GM18909 (cell line): ENCODE results near the gene SIRPA.

ENCODE experiments used
- ATAC-seq: cut with Tn5 transposase; IDR thresholded peaks from one replicate; pipeline ENCODE4 v1.9.1; 2021; ENCODE audit warnings: mild to moderate bottlenecking; ENCODE audit not compliant: unreplicated experiment, poor library complexity

SIRPA gene

DNA sequence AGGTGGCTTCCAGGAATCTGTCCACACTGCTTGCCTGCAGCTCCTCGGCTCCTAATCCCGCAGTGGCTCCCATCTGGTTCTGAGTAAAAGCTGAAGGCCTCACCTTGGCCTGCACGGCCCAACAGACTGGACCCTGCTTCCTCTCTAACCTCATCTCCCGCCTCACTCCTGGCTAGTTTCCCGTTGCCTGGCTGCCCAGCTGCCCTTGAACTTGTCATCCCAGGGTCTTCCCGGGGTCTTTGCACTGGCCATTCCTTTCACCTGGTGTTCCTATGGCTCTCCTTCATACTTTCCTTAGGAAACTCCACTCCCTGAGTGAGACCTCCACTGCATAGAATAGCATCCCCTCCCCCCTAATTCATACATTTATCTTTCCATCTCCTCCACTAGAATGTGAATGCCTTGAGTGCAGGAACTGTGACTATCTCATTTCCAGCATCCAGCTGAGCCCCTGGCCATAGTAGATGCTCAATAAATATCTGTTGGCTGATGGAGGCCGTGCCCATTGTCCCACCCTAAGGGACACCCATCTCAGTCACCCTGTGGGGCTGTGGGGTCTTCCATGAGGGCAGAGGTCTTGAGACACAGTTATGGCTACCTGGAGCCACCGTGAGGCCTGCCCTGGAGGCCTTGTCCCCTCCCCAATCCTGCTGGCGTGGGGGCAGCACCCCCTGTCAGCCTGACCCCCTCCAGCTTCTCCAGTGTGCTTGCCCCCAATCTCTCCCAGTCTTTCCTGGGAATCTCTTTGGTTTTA, 9.1 kb upstream of the SIRPA start:
- no peak for ATAC-seq

GRCh38 chr20:1887321-1887720, 7.9 kb upstream of the SIRPA start:
- ATAC-seq: no peak

DNA sequence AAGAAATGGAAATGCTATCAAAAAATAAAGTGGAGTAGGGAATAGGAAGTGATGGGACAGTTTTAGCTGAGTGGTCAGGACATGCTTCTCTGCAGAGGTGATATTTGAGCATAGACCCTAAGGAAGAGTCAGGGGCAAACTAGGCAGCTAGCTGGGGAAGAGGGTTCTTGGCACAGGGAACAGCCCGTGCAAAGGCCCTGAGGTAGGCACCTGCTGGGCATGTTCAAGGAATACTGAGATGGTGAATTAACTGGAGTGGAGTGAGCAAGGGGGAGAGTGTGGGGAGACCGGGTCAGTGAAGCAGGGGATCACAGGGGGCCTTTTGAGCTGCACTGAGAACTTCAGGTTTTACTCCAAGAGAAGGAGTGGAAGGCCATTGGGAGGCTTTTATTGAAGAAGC, 7.5 kb upstream of the SIRPA start:
- ATAC-seq: no peak

DNA sequence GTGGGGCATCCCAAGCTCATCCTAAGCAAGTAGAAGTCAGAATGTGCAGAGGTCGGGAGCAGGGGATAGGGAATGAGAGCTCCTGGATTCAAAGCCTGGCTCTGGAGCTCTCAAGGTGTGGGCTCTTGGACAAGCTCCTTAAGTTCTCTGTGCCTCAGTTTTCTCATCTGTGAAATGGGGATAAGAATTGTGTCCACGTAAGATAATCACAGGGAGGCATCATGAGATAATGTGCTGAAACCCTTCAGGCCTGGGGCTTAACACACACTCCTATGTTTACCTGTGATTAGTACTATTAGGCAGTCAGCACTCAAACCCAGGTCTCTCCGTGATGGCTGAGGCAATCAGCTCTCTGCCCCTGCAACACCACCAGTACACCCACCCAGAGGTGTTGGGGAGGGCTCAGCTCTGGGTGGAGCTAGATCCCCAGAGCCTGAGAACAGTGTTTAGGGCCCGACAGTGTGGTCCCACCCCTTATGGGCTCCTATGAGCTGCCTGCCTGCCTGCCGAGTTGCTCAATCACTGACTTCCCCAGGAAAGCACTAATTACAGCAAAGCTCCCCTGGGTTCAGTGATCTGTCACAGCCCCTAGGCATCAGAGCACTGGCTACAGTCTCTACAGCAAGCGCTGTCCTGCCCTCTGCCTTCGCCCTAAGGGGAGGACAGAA, 6.3 kb upstream of the SIRPA start:
- ATAC-seq: no peak

DNA sequence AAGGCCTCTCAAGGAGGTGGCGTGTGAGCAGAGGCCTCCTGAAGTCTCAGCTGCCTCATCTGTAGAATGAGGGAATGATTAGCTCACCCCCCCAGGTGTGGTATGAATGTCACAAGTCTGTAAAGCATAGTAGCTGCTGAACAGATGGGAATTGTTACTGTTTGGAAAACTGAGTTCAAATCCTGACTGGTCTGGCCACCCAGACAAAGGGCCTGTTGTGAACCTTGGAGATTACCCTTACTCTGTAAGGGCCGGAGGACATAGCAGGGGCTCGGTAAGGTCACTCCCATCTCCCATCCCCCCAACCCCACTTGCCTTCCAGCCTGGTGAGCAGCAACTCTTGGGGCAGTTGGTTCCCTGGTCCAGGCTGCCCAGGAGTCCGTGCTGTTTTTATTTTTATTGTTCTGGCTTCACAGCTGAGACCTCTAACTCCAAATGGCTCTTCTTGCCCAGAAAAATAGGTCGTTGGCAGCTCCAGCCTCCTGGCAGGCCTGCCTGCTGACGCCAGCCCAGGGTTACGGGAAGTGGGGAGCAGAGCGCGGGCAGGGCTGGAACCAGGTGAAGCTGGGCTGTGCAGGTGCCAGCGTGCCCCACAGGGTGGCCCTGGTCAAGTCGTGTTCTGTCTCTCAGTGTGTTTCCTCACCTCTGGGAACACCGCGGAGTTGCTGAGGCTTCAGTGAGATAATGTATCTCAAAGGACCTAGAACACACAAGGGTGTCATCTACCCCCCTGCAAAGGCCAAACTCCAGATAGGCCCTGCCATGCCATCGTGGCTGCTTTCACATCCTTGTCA, 4.5 kb upstream of the SIRPA start:
- no peak for ATAC-seq

GRCh38 chr20:1891263-1892118, 3.7 kb upstream of the SIRPA start:
- ATAC-seq: no peak

DNA sequence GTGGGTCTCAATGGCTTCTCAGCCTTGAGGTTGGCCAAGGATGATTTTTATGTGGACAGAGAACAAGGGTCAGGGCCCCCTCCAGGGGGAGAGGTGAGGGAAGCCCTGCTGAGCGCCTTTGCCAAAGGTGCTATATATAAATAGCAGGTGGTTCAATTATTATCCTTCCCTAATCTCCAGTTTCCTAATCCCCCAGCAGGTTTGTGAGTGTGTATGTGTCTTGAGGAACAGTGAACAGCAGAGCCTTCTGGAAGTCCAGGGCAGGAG, 3.2 kb upstream of the SIRPA start:
- ATAC-seq: no peak

DNA sequence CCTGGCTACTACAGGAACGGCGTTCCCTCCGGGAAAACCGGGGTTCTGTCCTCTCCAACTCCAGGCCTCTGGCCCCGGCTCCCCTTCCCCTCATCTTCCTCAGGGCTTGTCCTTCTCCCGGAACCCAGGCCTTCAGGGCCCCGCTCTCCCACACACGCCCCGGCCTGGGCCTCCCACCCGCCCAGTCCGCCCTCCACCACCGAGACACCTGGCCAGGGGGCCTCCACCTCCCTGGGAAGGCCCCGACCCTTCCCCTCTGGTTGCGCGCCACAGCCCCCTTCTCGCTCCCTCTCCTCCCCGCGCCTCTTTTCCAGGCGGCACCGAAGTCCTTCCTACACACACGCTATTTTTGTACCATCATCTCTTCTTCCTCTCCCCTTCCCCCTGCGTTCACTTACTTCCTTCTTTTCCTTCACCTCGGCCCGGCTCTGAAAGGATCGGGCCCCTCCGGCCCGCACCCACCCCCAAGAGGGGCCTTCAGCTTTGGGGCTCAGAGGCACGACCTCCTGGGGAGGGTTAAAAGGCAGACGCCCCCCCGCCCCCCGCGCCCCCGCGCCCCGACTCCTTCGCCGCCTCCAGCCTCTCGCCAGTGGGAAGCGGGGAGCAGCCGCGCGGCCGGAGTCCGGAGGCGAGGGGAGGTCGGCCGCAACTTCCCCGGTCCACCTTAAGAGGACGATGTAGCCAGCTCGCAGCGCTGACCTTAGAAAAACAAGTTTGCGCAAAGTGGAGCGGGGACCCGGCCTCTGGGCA, 1.3 kb upstream of the SIRPA start:
- ATAC-seq: no peak

- no peak for ATAC-seq
These were observed 696 bp upstream of the SIRPA start for GRCh38 chr20:1894471-1894950.

DNA sequence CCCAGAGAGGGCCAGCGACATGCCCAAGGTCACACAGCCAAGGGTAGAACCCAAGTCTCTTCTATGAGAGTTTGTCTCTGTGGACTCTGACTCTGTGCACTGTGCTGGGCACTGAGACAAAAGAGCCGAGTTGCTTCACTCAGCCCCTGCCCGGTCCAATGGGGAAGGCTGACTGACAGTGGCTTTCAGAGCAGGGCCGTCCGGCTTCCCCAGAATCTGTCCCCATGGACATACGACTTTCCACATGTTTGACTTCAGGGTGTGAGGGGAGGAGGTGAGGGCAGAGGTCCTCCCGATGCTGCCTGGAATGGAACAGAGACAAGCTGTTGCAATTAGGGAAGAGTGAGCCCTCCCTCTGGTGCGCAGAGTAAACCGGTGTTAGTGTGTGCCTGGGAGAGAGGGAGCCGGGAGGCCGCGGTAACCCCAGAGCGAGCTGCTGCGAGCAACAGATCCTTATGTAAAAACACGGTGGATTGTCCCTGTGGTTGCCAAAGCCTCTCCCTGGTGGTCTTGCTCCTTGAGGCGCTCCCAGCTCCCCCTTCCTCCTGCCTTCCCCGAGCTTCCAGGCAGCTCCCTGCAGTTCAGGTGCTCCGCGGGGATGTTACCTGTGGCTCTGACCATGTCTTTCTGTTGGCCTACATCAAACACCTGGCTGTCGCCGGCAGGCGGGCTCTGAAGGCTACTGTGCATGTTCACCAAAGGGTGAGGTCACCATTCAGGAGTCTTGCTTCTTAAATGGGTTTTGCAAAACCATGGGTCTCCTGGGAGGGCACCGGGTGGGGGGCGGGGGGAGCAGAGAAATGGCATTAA, 672 bp downstream of the SIRPA start:
- ATAC-seq: no peak

DNA sequence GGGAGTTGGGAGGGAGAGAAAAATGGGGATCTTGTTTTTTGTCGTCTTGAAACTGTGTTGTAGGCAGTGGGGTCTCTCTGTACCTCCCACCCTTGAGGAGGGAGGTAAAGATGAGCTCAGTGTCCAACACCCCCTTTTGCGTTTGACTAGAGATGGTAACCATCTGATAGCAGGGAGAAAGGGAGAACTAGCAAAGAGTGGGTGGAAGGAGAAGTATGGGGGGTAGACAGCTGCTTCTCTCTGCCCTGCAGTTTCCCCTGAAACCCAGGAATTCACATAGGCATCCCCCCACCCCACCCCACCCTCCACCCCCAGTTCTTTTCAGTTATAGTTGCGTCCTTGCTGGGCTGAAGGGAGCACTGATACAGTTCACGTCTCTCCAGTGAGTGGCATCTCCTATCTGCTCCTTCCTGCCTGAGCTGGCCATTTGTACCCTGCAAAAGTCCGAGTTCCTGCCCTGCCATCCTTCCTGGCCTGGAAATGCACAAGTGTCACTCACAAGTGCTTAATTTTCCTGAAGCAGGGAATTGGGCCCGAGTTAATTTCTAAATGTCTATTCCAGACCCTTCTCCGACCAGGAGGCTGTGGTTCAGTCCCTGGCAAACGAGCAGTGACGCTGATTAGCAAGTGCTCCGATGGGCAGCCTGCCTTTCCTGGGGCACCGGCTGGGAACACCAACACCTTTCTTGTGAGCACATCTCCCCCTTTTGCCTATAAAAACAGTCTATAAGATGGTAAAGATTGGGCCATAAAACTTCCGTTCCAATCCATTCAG, 1.5 kb downstream of the SIRPA start:
- no peak for ATAC-seq

DNA sequence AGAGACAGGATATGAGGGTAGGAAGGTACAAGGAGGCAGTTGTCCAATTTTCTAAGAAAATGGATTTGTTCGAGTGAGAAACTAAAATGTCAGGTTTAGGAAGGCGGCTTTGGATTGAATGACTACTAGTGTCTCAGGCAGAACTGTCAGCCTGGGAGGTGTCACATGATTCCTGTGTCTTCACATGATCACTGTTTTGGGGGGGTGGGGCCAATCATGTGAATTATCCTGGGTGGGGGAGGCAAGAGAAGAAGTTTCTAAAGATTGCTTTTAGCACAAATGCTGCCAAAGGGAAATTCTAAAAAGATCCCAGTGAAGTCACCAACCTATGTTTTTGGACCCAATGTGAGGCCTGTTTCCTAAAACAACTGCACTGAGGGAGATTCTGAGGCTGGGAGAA, 2.3 kb downstream of the SIRPA start:
- ATAC-seq: no peak

GRCh38 chr20:1897965-1898464, 2.8 kb downstream of the SIRPA start:
- ATAC-seq: peak; percentile 66

DNA sequence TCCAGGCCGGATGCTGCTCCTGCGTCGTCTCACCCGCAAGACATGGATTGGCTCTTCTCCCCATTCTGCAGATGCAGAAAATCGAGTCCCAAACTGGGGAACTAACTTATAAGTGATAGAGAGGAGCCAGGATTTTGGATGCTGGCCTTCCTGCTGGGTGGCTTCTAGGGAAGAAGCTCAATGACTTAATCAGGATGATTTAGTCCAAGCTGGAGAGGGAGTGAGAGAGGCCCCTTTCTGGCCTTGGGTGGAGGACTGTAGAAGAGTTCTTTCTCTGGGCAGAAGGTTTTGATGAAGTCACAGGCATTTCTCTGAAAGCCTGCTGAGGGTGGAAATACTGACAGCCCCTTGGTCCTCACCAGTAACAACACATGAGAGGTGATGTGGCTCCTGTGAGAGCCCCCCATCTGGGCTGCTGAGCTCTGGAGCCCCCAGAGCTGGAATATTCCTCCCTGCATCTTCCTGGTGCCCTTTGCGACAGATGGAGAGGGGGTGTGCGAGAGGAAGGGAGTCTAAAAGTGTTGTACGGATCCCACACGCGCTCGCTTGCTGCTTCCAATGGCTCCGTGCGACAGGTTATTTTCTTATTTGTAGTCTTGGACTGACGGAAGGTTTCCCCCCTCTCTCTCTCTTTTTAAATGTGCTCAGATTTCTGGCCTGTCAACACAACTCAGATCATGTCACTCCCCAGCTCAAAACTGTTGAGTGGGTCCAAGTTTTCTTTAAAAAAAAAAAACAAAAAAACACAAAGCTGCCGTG, 3.5 kb downstream of the SIRPA start:
- no peak for ATAC-seq

DNA sequence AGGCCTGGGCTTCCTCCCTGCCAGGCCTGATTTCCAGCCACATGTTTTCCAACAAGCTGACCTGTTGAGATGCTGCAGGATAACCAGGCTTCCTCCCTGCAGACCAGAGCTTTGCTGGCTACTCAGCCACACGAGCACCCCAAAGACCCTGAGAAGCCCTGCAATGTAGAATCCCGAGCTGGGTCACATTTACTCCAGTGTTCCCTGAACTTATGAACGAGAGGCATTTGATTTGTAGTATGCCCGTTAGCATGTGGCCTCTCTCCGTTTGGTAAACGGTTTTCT, 4.0 kb downstream of the SIRPA start:
- ATAC-seq: no peak

DNA sequence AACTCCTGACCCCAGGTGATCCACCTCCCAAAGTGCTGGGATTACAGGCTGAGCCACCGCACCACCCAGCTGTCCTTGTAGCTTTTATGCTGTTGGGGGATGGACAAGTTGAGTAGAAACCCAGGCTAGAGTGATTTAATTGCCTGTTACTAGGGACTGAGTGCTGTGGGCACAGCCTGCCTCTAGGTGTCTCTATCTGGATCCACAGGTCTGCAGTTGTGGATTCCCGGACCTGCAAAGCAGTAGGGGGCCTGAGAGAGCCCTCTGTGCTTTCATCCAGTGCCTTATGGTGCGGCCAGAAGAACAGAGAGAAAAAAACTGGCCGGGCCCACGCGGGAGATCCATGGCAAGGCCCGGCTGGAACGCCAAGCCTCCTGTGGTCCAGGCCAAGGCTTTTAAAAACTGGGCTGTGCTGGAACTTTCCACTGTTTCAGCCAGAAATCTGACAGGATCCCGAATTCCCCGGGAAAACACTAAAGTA, 5.2 kb downstream of the SIRPA start:
- ATAC-seq: no peak

DNA sequence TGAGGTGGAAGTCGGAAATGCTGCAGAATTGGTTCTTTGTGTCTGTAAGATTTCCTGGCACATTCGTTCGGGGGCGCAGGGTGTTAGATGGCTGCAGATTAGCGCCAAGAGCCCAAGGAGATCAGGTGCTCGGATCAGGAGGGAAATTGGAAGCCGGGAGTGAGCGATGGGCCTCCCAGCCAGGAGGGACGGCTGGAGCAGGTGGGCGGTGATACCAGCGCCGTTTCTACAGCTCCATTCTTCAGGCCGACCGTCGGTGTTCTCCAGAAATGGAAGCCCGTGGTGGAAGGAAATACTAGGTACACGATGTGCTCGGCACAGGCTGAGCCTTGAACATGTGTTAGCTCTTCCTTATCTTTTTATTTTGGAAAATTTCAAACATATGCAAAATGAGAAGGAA, 6.5 kb downstream of the SIRPA start:
- ATAC-seq: no peak
